GM18951 (cell line): ENCODE measurements around the gene DNAH17.

Experiments
- POLR2A ChIP-seq: IDR thresholded peaks from 4 replicates; pipeline ENCODE4 v1.6.1; 2011; ENCODE audit warnings: mild to moderate bottlenecking; ENCODE audit not compliant: insufficient read length, insufficient read depth; ENCODE audit errors: extremely low read depth
- in situ Hi-C: fragments of 300-500 bp; cut with MboI; formaldehyde crosslinking; loops from one replicate; pipeline ENCODE4 v1.12.0; 2022; ENCODE audit warnings: low sequenced_read_pairs, mixed read lengths, inconsistent platforms; ENCODE audit not compliant: unreplicated experiment

DNAH17 gene

DNA sequence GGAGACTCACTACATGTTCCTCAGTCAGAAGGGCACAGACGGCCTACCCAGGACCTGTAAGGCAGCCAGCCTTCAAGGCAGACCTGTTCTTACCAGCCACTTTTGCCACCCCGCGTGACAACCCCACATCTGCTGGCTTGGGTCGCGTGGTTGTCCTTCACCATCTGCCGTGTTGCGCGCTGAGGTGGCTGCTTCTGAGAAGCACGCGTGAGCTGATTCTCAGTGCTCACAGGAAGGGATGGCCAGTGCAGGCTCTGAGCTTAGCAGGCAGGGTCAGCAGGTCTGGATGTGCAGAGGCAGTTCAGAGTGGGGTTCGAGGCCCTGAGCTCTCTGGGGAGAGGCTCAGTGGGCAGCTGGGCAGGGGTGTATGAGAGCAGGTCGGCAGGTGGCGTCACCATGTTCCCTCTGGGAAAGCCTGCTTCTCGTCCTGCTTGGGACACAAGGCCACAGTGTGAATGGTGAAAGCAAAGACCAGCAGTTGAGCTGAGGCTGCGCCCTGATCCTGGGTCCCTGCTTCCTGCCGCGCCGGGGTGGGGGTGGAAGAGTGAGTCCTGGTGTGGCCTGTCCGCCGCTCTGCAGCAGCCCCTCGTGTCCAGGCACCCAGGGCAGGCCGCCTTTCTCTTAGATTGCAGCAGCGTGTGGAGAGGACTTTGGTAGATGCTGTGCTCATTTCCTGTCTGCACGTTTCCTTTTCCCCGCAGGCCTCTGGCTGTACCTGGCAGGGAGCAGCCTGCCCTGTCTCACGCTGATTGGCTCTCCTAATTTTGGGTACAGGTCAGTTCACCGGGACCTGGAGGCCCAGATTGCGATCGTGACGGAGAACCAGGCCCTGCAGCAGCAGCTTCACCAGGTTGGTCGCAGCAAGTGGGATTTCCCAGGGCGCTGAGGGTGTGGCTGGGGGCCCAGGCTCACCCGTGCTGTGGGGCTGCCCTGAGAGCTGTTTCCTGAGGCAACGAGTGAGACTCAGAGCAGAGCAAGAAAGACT lies 162.7 kb downstream of the DNAH17 start:
- in situ Hi-C loops = no loop called here

DNA sequence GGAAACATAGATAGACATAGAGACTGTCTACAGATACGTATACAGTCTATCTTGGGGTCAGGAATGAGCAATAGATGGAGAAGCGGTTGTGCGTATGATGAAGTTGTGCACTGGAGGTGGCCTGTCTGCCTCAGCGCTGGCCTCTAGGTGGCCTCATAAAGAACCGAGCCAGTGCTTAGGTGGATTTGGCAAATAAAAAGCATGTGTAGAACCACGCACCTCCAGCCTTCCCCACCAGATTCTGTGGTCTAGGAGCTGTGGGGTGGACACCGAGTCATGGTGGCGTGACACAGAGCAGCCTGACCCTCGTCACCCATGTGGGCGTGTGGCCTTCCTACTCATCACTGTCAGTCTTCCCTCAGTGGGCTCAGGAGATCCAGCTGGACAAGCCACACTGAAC lies 164.8 kb downstream of the DNAH17 start:
- TF ChIP-seq POLR2A = no peak
- in situ Hi-C loops = no loop called here

More for the DNA sequence above, 162.7 kb downstream of the DNAH17 start:
- no peak for TF ChIP-seq POLR2A

DNA sequence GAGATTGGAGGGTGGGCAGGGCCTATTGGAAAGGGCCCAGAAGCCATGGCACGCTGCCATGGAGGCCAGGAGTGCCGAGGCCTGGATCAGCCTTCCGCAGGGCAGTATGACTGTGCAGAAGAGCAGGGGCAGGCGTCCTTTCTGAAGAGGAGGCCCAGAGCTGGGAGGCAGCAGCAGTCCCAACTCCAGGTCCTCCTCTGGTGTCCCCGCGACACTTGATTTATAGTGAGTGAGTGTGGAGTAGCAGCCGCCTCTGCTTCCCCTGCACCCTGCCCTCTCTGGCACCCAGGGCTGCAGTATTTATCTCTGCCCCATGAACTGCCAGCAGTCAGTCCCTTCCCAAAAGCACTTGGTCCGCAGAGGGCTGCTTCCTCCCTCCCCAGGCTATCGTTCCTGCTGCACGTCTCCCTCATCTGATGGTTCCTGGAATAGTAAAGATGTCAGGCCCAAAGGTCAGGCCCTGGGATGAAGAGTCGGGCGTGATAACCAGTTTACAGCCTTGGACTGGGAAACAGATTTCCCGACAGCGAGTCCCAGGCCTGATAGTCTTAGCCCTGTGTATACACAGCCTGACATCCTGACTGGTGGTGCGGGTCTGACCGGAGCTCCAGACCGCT lies 165.8 kb downstream of the DNAH17 start:
- in situ Hi-C loops = no loop called here
- TF ChIP-seq POLR2A = no peak

DNA sequence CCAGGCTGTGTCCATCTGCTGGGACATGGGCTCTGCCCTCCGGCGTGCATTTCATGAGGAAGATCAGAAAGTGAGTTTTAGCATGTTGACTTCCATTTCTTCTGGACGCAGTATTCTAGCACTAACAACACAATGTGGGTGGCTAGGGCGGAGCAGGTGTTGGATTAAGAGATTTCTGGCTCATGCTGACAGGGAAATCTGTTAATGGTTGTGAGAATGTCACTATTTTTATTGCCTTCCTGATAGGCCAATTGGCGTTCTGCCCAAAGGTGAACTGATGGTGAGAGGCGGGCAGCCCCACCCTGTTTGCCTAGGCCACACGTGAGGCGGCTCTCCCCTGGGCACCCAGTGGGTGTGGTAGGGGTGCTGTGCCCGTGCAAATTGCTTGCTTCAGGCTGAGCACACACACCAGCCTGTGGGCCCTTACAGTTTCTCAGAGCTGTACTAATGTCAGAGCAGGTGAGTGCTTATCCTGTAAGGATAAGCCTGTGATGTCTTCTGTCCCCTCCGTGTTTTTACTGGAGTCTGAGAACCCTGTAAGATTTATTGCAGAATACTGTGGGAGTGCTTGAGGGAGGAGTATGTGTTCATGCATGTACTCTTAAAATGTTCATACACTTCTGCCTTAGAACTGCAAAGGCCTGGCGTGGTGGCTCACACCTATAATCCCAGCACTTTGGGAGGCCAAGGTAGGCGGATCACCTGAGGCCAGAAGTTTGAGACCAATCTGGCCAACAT lies 167.8 kb downstream of the DNAH17 start:
- TF ChIP-seq POLR2A = no peak
- in situ Hi-C loops = no loop called here

- no peak for TF ChIP-seq POLR2A
- in situ Hi-C loops = no loop called here
Observed at GRCh38 chr17:78408476-78409050, 168.6 kb downstream of the DNAH17 start.

GRCh38 chr17:78407387-78408000 lies 169.7 kb downstream of the DNAH17 start:
- in situ Hi-C loops = no loop called here
- TF ChIP-seq POLR2A = no peak

DNA sequence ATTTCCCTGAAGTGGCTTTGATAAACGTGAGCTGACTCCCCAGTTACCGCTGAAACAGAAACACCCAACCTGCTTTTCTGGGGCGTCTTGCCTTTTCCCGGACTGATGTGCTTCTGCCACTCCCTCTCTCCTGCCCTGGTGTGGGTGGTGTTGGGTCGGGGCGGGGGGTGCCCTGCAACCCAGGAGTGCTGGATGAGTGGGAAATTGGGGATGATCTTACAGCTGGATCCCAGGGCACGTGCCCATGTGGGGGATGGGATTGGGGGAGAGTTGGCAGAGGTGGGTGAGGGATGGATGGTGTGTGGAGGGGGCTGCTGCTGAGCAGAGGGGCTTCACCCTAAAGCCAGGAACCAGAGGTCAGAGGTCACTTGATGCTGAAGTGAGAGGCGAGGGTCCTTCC lies 170.3 kb downstream of the DNAH17 start:
- in situ Hi-C loops = no loop called here
- no peak for TF ChIP-seq POLR2A

DNA sequence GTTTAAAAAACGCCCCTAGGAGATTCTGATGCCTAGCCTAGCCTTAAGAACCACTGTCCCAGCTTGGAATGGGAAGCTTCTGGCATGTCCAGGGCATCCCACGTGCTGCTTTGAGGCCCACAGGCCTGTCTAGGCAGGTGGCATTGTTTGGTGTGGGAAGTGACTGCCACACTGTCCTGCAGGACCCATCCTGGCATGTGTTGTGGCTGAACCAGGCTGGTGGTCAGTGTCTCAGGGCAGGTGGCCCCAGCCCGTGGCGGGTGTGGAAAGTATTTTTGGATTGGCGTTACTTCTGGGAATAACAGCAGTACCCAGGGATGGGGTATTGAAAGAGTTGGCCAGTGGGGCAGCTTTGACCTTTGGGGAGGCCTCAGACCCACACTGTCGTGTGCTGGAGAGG lies 170.8 kb downstream of the DNAH17 start:
- in situ Hi-C loops = no loop called here
- no peak for TF ChIP-seq POLR2A

DNA sequence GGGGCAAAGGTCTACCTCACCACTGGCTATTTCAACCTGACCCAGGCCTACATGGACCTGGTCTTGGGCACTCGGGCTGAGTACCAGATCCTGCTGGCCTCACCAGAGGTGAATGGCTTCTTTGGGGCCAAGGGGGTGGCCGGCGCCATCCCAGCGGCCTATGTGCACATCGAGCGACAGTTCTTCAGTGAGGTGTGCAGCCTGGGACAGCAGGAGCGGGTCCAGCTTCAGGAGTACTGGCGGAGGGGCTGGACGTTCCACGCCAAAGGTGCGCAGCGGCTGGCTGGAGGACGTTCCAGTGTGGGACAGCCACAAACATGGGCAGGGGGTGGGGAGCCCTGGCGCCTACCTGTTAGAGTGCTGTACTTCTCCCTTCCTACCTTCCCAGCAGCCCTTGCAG lies 173.4 kb downstream of the DNAH17 start:
- TF ChIP-seq POLR2A = no peak
- in situ Hi-C loops = no loop called here

DNA sequence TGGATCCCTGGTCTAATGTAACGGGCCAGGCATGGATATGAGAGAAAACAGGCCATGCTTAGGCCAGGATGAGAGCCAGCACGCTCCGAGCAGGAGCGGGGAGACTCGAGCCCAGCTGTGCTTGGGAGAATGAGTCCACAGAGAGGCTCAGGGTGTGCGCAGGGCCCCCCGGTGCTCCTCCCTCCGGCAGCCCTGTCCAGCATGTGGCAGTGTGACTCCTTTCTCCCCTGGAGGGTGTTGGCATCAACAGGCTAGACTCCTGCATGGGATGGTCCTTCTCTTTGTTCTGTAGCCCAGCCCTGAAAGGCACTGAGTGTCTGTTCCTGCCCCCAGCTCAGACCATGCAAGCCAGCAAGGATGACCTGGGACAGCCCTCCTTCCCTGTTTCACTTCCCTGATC lies 175.3 kb downstream of the DNAH17 start:
- in situ Hi-C loops = no loop called here
- no peak for TF ChIP-seq POLR2A

DNA sequence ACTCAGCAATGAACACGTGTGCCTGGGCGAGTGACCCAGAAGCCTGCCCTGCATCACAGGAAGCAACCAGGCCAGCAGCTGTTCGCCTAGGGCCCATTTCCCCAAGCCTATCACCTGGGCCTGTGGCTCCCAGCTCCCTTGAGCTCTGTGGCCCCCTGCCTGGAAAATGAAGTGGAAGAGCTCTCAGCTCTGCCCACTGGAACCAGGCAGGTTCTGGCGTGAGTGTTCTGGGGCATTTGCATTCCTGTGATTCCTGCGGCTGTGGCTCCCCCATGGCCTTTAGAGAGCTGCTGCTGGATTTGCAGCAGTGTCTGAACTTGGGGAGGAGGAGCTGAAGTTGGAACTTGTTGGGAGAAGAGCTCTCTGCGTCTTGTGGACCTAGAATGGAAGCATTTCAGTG lies 175.9 kb downstream of the DNAH17 start:
- TF ChIP-seq POLR2A = no peak
- in situ Hi-C loops = no loop called here

DNA sequence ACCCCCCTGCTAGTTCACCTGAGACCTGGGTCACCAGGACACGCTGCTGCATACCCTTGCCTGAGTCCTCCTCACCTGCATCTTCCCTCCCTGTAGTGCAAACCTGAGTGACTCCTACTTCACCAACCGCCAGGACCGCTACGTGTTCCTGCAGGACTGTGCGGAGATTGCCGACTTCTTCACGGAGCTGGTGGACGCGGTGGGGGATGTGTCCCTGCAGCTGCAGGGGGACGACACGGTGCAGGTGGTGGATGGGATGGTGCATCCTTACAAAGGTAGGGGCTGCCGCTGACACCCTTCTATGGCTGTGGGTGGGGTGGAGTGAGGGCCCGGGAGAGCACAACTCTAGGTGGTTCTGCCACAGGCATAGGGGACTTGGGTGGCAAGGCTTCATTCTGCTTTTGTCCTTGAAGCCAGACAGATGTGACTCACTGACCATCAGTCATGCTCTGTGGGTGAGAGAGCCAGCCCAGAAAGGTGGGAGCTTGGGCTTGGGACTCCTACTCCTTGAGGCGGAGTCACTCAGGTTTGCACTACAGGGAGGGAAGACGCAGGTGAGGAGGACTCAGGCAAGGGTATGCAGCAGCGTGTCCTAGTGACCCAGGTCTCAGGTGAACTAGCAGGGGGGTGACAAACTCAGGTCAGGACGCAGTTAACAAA lies 176.5 kb downstream of the DNAH17 start:
- in situ Hi-C loops = no loop called here
- TF ChIP-seq POLR2A = no peak
